HL-60/S4 treated with phorbol 12-myristate 13-acetate at 8.2 ng/mL for 4 days and 3 days (cell line): ENCODE measurements around the gene DIPK2A.

ENCODE experiments used
- in situ Hi-C: fragments of 300-500 bp; cut with MboI; formaldehyde crosslinking; loops from 2 replicates; pipeline ENCODE4 v1.15.0; 2022; ENCODE audit warnings: low sequenced_read_pairs

Gene DIPK2A, protein sequence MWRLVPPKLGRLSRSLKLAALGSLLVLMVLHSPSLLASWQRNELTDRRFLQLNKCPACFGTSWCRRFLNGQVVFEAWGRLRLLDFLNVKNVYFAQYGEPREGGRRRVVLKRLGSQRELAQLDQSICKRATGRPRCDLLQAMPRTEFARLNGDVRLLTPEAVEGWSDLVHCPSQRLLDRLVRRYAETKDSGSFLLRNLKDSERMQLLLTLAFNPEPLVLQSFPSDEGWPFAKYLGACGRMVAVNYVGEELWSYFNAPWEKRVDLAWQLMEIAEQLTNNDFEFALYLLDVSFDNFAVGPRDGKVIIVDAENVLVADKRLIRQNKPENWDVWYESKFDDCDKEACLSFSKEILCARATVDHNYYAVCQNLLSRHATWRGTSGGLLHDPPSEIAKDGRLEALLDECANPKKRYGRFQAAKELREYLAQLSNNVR

DNA sequence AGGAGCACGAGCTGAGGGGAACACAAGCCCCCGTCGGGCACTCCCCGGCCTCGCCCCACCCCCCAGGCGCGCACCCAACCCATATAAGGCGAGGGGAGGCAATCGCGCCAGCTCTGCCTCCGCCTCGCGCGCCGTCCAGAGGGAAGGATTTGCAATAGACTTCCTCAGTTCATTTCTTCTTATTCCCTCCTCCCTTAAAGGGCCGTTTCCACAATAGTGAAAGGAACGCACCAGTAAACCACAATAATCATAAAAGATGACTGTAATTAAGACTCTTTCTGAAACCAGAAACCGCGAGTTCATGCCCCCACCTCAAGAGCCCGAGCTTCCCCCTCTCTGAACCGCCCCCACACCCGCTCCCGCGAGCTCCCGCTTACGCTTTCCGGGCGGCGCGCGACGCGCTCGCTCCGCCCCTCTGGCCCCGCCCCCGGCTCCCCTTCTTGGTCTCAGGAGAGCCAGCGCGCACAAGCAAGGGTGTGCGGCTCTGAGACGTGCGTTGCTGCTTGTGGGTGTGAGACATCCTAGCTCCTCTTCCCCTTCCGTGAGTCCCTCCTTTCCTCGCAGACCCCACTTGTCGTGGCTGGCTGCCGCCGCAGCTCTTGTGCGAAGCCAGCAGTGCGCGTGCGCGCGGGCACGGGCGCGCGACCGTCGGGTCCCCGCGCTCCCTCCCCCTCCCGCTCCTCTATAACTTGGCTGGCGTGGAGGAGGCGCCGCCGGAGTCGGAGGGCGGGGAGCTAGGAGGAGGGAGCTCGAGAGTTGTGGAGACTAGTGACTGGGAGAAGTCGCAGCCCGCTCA is at the start of gene DIPK2A:
Gene DIPK2A, plus strand, starts transcription at position 465 of the 796 bp plus-strand sequence. CDS start 510 bp downstream, outside the sequence.
- in situ Hi-C loops: no loop called here

DNA sequence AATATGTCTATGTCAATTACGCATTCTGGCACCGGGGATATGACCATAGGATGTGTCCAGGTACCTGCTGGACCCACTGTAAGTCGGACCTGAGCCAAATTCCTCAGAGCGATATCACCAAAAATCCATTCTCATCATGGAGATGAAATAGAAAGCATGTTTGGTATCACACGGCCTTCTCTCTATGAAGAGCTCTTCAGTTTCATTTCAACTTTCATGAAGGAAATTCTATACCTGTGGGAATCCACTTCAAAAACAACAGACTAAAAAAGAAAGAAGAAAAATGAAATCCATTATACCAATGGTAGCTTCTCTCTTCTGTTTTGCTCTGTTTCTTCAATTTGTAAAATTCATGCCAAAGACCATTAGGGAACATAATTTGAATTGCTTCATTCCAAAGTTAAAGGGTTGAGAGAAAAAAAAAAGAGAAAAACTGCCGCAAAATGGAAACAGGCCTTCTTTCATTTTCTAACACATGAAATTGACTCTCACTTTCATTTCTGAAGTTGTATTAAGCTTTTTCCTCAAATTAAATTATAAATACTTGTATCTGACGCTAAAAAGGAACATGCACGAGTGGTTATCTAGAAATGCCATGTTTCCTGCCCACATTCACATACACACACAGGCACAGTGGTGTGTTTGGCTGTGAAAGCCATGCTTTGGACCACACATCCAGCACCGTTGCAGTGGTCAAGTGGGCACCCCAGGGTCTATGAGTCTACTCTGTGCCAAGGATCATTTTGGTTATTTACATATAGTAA is 46.9 kb upstream of the DIPK2A start:
- in situ Hi-C loops: no loop called here

DNA sequence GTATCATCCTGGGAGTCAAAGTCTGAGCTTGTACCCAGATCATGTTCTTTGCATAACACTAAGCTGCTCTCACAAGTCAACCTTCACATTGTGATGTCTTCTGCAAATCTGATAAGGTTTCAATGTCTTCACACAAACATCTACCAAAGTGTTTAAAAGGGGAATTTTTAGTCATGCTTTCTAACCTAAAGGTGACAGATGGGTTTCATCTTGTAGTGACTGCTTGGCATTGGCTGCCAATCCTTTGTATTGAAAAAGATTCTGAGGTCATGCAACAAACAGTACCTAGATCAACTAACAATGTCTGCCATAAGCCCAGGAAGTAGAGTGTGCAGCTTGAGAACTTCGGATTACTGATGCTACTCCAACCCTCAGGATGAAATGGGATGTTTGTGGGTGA is 43.6 kb upstream of the DIPK2A start:
- in situ Hi-C loops: no loop called here

DNA sequence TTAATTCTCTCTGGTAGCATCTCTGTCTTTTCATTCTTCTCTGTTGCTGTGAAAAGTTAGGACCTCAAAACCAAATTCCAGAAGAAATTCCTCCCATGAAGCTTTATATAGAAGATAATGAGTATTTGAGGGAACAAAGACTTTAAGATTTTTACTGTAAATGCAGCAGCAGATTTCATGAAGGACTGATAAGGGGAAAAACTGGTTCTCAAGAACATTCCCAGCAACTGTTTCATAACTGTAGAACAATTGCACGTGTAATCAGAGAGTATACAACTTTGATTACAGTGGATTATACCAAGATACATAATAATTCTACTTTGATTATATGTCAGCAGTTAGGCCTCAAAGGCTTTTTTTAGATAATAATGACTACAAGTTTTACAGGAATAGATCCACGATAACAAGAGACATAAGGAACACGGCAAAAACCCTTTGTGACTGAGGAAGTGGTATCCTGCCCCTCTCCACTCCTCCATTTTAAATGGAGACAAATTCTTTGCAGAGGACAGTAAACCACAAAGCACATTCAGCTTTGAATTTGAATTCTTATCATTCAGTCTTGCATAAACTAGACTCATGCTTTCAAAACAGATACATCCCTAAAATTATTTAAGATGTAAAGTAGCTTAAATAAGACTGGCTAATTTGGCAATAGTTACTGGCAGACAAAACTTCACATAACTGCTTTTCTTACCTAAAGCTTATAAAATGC is 42.9 kb upstream of the DIPK2A start:
- in situ Hi-C loops: no loop called here

DNA sequence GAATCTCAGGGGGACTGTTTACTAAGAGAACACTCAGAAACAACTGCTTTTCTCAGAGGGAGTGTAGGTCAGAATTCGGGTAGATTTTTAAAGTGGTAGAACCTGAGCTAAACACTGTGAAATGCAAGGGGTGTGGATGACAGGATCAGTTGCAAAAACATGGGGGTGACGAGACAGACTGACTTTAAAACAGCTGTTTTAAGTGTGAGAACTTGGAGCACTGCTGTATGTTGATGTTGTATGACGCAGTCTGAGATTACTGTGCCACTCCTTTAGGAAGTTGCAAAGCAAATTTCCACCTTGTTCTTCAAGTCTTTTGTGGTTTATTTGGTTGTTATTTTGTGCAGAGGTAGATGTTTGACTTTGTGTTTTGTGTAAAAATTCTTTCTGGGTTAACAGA is 36.8 kb upstream of the DIPK2A start:
- in situ Hi-C loops: no loop called here

DNA sequence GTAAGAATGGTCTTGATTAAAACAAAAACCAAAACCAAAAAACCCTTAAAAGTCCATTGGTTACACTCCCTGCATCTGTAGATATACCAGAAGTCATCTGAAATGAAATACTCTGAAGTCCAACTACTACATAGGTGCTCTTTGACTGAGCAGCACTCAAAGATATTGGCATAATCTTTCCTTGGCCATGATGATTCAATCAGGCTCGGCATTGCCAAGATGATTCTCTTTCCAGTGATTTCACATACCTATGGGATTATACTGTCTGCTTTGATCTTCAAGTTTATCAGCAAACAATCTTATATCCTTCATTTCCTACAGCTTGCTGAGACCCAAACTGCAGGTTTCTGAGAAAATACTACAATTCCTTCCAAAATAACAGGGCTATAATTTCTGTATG is 35.9 kb upstream of the DIPK2A start:
- in situ Hi-C loops: no loop called here

DNA sequence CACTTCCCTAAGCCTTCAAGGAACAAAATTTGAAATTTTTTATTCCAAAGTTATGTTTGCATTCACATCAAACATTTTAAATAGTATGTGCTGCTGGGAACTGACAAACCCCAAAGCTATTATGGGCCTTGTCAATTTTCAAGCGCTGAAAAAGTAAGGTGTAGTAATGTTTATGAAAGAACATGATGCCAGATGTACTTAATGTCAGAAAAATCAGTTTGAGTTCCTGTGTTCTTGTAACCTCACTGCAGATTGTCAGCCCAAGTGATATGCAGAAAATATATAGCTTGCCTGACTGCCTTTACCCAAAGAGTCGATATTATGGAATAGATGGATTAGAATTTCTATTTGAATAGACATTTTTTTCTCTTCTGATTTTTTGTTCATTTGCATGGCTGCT is 20.8 kb upstream of the DIPK2A start:
- in situ Hi-C loops: no loop called here

DNA sequence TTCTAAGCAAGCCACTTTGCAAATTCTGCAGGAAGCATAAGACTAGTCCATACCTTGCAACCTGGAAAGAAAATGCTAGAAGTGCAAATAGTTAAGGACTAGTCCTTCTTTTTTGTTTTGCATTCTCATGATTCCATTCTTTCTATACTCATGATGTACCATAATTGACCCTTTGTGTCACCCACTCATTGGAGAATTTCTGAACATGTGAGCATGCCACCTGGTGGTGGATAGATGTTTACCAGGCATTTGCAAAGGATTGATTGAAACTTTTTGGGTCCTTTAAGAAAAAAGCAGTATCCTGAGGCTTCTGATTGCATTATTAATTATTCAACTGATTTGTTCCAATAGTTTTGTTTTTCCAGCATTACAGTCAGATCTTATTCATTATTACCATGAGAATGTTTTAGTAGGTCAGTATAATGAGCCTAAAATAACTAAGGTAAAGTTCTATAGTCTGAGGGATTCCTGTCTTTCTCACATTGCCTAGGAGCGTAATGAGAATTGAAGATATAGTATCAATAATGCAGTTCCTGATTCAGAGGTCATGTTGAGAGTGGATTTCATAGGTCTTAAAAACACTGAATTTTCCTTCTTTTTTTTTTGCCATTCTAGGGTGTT is 20.2 kb upstream of the DIPK2A start:
- in situ Hi-C loops: no loop called here

DNA sequence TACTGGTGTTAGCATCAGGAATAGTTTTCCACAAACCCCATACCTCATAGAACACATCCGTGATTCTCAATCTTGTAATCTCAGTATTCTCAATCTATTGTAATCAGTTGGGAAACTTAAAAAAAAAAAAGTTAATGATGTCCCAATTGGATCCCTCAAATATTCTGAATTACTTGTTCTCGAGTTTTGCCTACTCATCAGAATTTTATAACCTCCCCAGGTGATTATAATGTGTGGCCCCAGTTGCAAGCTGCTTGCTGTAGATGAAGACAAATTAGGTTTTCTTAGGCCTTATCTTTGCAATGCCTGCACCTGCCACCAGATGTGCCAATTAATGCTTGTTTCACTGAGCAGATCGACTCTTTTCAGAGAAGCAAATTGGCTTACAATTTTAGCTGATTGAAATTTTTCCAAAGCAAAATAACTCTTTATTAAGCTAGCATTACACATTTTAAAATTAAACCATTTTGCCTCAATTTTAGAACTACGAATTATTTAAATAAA is 19.0 kb upstream of the DIPK2A start:
- in situ Hi-C loops: no loop called here

DNA sequence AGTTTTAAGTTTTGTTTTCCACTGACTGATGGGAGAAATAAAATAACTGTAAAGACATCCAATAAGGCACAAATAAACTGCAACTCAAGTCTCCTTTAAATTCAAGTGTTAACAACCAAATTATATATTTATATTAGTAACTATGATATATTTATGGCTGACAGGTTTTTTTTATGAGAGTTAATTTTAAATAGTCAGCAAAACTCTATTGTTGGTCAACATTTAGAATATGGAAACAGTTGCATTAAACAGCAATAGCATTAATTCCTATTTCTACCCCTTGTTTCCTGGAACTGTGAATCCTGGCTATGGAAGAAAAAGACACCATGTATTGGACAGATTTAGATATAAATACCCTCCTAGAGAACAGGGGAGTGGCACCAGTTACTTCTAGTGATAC is 16.5 kb upstream of the DIPK2A start:
- in situ Hi-C loops: no loop called here

DNA sequence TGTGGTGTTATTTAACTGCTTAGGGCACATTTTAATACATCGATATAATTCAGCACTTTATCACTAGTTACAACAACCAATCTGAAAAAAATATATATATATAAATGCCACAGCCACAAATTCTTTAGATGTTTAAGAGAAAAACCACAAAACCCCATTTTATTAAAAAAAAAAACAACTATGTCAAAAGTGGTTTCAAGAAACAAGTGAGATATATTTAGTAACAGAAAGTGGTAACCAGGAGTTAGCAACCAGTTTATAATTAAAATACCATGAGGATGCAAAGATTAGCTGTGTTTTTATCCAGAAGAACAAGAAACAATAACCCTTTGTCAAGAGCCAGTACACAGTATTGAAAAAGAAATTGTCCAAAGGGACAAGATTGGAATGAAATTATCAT is 14.8 kb upstream of the DIPK2A start:
- in situ Hi-C loops: no loop called here

DNA sequence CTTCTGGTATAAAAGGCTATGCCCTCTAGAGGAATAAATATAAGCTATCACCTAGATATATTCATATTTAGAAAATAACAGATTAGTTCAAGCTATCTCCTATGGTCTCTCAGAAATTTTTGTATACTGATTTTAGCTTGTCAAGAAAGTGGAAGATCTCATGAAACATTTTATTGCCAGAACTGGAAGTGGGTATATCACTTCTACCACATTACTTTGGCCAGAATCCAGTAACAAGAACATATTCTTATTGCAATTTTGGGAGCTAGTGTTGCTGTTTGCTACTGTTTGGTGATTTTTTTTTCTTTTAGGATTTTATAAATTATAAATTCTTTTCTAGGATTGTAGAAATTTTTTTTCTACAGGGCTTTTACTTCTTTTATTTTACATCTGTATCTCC is 14.2 kb upstream of the DIPK2A start:
- in situ Hi-C loops: no loop called here

DNA sequence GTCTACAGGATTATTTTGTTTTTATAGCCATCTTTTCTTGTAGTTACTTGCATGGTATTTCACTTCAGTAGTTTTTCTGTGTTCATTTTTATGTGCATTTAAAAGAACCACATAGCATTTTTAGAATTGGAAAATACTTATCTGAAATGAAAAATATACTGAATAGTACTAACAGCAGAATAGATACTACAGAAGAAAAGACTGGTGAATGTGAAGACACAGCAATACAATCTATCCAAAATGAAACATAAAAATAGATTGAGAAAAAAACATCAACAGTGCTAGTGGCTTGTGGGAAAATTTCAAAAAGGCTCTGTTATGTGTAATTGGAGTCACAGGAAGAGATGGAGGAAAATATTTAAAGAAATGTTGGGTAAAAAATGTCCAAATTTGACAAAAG is 12.7 kb upstream of the DIPK2A start:
- in situ Hi-C loops: no loop called here

DNA sequence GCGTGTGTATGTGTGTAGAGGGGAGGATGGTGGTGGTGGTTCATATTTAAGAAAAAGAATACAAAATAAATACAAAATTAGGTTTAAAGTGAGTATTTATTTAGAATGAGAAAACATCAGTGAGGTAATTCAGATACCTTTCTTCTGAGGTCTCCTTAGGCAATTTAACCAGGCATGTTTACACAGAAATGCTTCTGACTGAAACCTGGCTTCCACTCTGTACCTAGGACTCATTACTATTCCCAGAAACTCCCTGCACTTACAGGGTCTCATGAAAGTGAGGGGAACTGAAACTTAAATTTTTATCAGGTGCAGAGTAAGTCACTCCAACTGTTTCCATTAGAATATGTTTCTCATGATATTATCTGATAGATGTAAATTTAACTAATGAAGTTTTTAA is 10.3 kb upstream of the DIPK2A start:
- in situ Hi-C loops: no loop called here

DNA sequence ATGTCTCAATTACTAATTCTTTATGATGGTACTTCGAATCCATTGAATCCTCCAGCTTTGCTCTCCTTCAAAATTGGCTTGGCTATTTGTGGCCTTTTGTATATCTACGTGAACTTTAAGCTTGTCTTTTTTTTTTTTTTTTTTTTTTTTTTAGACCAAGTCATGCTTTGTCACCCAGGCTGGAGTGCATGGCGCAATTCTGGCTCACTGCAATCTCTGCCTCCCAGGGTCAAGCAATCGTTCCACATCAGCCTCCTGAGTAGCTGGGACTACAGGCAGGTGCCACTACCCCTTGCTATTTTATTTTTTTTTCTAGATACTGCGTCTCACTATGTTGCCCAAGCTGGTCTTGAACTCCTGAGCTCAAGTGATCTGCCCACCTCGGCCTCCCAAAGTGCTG is 7.7 kb upstream of the DIPK2A start:
- in situ Hi-C loops: no loop called here

DNA sequence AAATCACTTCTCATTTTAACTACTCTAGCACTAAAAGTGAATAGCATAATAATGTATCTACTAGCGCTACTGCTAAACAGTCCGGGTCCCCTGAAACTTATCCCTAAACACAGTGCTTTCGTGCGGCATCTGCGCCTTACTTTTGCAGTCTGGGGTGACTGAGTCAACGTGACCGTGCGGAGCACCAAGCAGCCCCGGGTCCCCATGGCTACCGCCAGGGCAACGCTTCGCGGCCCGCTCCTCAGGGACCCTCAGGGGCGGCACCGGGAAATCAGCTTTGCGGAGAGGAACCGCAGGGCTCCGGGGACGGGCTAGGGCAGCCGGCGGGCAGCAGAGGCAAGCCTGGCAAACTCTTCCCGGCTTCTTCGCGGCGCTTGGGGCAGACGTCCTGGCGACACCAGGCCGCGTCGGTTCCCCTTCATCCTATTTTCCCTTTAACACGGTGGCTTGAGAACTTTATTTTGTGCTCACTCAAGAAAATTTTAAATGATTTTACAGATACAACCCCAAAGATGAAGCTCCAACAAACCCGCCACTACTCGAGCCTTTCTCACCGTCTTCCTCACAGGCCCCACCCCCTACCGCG is 757 bp upstream of the DIPK2A start:
- in situ Hi-C loops: no loop called here

DNA sequence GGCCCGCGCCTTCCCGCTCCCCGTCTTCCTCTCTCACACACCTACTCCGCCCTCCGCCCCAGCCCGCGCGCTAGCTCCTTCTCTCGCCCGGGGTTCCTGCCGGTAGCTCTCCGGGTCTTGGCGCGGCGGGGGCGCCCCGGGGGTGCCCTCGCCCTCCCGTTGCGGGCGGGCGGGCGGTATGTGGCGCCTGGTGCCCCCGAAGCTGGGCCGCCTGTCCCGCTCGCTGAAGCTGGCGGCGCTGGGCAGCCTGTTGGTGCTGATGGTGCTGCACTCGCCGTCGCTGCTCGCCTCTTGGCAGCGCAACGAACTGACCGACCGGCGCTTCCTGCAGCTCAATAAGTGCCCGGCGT is 507 bp downstream of the DIPK2A start:
- in situ Hi-C loops: no loop called here

DNA sequence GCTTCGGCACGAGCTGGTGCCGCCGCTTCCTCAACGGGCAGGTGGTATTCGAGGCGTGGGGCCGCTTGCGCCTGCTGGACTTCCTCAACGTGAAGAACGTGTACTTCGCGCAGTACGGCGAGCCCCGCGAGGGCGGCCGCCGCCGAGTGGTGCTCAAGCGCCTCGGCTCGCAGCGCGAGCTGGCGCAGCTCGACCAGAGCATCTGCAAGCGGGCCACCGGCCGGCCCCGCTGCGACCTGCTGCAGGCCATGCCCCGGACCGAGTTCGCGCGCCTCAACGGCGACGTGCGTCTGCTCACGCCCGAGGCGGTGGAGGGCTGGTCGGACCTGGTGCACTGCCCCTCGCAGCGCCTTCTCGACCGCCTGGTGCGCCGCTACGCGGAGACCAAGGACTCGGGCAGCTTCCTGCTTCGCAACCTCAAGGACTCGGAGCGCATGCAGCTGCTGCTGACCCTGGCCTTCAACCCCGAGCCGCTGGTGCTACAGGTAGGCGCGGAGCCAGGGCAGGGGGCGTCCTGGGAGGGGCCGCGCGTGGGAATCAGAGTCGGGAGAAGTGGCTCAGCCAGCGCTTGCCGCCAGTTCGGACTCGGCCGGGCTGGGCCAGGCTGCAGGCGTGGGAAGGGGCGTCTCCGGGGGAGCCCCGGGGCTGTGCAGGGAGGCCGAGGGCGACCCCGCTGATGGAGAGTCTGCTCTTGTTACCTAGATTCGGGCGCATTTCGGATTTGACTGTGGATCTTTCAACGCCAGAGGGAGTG is 1.1 kb downstream of the DIPK2A start:
- in situ Hi-C loops: no loop called here
